NCI-H2196 treated with DMSO at 0.1 percent for 48 hours (cell line): ENCODE measurements around the gene MASTL.
A peak's percentile ranks its signal among the peaks of the same experiment; 100 is the strongest.
"Not testable (repeated sequence)": the region's sequence is repeated elsewhere in the genome, so short reads cannot be mapped to it uniquely, and the experiment has no call there.

Experiments
- DNase-seq: peaks from one replicate; lab custom pipeline; 2025; ENCODE audit not compliant: unreplicated experiment; lab: John Stamatoyannopoulos, UW

Gene MASTL

DNA sequence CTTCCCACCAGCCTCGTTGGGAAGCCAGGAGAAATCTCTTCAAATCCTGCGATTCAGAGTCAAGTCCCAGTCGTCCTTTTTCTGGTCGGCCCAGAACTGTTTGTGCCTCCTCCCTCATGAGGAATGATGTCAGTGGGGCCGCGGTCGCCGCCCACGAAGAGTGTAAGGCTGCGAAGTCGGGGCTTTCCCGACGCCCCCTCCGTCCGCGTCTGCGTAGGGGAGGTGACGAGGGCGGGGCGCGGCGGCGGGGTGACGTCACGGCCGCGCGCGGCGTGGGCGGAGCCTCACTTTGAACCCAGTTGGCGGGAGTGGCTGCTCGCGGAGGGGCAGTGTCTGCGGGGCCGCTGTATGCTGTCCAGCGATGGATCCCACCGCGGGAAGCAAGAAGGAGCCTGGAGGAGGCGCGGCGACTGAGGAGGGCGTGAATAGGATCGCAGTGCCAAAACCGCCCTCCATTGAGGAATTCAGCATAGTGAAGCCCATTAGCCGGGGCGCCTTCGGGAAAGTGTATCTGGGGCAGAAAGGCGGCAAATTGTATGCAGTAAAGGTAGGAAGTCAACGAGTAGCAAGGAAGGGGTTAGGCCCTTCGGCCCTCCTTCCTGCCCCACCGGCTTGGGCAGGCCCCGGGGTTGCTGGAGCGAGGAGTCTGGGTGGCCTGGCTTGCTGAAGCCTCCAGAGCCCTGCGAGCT lies at the start of gene MASTL:
MASTL (plus strand) TSS at position 287 of the 689 bp plus-strand sequence; CDS start at position 362, 75 bp downstream.
- peak; percentile 33 for DNase-seq

DNA sequence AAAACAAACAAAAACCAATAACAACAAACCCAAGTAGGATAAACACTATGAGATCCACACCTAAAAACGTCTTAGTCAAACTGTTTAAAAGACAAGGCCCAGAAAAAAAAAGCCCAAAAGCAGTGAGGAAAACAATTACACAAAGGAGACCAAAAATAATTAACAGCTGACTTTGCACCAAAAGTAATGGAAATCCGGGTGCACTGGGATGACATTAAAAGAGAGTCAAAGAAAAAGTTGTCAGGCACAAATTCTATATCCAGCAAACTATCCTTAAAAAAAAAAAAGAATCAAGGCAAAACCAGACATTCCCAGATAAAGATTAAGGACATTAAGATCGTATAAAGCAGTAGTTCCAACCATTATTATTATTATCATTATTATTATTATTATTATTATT lies 47.0 kb upstream of the MASTL start:
- no peak for DNase-seq

DNA sequence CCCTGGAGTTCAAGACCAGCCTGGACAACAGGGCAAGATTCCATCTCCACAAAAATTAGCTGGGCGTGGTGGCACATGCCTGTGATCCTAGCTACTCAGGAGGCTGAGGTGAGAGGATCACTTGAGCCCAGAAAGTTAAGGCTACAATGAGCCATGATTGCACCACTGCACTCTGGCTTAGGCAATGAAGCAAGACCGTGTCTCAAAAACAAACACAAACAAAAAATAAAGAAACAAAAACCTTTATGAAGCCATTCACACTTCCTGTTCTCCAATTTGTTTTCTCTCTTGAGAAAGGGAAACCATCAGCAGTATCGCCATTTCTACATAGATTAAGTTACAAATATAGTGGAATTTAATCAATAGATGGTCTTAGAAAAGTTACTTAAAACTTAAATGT lies 20.8 kb upstream of the MASTL start:
- DNase-seq, result no peak

DNA sequence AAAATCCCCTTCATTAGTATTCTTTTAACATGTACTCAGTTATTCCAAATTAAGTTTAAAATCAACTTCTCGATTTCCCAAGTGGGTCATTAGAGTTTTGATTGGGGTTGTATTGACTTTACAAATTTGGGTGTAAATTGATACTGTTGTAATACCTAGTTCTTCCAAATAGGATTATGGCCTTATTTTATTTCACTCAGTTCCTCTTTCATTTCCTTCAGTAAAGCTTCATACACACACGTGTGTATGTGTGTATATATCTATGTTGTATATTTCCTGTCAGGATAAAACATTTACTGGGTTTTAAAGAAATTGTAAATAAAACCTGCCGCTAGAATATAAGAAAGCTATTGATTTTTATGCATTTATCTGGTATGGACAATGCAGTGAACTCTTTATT lies 16.9 kb upstream of the MASTL start:
- DNase-seq, result no peak

DNA sequence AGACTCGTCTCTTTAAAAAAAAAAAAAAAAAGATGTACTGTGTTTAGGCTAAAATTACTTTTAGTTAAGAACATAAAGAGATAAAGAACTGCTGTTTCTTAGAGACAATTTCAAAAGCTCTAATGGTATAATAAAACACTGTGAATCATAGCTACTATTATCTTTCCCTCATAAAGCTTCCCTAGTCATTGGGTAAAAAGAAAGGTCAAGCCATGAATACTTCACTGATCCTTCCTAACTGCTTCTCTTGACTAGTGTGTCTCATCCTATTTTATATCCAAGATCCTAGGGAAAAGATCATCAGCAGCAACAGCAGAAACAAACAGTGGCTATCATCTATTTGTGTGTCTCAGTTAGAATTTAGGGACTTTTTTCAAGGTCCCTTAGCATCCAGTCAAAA lies 11.5 kb upstream of the MASTL start:
- no peak for DNase-seq

DNA sequence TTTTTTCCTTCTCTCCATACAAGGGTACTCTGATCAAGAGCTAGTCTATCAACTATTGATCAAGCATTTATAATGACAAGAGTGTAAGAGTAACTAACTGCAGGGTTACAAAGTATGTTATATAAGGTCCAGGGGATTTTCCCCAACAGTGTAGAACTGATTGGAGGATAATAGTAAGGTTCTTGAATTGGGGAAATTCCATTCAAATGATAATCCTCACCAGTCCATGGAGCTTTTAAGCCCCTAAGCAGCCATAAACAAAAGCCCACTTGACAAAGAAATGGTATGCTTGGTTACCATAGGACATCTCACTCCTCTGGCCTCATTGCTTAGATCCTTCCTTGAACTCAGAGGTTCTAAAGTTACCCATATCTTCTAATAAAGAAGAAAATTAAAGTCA lies 9.2 kb upstream of the MASTL start:
- DNase-seq, result no peak

DNA sequence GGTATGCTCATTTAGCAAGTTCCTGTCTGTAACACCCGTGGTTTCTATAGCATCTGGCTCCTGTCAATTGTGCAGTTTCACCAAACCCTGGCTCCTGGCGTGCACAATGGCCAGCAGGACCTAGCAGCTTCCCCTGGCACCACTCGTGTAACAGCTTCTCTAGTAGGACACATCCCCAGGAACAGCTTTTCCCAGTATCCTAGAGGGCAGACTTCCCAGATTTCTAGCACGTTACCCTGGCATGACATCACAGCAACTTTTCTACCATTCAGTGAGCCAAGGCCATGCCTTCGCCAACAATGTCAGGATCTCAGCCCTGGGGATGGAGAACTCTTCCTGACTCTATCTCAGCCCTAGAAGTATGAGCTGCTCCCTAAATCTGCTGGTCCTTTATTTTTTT lies 7.5 kb upstream of the MASTL start:
- no peak for DNase-seq

DNA sequence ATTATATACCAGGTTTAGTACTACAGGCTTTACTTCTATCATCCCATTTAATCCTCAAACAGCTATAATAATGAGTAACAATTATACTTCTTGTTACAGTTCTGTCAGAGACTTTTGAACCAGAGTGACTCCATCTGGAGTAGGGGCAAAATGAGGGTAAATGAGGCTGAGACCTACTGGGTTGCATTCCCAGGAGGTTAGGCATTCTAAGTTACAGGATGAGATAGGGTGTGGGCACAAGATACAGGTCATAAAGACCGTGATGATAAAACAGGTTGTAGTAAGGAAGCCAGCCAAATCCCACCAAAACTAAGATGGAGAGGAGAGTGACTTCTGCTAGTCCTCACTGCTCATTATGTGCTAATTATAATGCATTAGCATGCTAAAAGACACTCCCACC lies 4.9 kb upstream of the MASTL start:
- DNase-seq, result no peak

DNA sequence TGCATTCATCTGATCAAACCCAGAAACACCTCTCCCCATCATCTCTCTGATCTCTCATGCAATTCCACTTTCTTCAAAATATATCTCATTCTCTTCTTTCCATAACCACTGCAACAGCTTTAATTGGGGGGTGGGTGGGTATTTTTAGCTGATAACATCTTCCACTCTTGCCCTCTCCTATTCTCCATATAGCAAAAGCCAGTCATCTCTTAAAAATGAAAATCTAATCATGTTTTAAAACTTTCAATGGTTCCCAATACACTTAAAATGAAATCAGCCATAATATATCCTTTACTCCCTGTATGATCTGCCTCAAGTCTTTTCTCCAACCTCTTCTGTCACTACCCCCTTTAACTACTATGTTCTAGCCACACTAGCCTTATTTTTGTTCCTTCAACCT lies 2.5 kb upstream of the MASTL start:
- DNase-seq, result no peak

DNA sequence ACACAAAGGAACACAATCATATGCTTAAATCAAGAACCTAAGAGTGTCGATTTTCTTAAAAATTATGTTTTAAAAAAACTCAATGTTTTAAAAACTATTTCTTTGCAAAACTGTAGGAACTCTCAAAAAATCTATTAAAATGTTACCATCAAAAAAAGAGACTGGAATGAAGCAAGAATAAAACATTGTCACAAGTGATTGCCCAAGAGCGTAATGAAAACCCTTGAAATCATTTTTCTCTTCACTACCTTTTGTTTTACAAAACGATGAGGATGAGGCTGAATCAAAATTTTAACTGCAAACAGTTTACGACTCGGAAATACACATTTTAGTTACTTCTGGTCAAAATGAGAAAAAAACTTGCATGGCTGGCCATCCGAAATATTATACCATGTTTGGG lies 1.8 kb upstream of the MASTL start:
- no peak for DNase-seq

DNA sequence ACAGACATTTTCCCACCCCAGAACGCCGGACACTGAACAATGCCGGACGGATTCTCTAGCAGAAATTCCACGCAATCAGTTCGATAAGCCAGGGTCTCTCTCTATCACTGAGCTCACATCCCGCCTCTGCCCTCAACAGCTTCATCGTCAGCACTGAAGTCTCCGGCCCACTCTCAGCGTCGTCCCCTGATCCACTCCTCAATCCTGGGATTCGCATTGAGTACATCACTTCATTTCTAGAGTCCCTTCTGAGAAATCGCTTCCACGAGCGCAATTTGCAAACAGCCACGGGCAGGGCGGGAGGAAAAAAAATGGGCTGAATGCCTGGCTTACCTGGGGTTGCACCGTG lies 1.3 kb upstream of the MASTL start:
- no peak for DNase-seq

DNA sequence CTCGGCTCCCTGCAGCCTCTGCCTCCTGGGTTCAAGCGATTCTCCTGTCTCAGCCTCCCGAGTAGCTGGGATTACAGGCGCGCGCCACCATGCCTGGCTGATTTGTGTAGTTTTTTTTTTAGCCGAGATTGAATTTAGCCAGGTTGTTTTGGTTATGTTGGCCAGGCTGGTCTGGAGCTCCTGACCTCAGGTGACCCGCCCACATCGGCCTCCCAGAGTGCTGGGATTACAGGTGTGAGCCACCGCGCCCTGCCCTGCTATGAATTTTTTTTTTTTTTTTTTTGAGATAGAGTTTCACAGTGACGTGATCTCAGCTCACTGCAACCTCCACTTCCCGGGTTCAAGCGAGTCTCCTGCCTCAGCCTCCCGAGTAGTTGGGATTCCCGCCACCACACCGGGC lies 1.4 kb downstream of the MASTL start:
- not testable (repeated sequence) for DNase-seq

DNA sequence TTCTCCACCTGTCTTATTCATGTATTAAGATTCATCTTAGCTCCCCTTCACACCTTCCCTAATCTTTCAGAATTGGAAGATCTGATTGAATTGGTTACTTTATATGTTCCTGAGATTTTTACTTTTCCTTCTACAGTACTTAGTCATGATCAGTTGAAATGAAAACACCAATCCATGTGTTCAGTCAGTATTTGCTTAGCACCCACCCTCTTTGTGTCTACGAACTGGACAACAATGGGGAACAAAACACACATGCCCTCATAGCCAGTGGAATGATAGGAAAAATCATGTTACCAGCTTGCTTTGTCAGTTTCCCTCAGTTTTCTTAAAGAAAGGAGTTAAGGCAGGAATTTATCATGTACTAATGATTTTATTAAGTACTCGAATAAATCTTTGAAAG lies 2.0 kb downstream of the MASTL start:
- no peak for DNase-seq

DNA sequence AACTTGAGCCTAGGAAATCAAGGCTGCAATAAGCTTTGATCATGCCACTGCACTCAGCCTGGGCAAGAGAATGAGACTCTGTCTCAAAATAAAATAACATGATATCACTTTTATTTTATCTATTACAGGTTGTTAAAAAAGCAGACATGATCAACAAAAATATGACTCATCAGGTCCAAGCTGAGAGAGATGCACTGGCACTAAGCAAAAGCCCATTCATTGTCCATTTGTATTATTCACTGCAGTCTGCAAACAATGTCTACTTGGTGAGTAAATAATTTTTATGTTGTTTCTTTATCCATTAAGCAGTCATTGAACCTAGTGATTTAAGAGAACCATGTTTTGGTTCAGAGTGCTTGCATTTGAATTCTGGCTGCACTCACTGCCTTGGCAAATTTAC lies 3.3 kb downstream of the MASTL start:
- DNase-seq, result peak; percentile 4

DNA sequence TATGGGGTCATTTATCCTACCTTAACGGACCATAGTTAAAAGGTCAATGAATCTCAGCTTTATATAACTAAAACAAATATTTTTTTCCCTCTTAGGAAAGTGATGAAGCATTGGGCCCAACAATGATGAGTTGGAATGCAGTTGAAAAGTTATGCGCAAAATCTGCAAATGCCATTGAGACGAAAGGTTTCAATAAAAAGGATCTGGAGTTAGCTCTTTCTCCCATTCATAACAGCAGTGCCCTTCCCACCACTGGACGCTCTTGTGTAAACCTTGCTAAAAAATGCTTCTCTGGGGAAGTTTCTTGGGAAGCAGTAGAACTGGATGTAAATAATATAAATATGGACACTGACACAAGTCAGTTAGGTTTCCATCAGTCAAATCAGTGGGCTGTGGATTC lies 14.7 kb downstream of the MASTL start:
- DNase-seq, result no peak

DNA sequence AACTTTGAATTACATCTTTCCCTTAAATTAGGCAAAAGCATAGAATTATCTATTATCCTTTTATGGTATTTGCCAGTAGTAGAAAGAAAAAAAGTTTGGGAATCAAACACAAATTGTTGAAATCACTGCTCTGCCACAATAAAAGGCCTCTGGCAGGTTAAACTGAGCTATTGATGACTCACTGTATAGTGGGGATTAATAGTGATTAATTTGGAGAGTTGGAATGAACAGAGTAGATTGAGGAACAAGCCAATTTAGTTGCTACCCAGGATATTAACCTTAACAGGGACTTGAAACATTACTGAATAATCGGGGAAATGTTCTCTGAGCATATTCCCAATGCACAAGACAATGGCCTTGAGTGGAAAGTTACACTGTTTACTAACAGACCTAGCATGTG lies 33.1 kb downstream of the MASTL start:
- no peak for DNase-seq

DNA sequence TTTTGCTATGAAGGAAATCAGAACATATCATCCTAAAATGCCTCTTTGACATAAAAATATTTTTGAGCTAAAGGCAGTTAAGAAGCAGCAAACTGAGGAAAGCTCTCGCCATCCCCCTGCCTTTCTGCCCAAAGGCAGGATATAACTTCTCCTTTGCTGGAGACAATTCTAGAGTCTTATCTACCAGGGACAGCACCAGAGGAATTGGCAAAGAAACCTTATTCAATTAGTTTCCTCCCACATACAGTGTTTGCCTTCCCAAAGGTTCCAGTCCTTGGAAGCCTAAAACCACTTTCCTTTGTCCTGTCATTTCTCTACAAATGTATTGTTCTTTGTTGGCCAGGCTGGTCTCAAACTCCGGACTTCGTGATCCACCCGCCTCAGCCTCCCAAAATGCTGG lies 33.7 kb downstream of the MASTL start:
- no peak for DNase-seq

DNA sequence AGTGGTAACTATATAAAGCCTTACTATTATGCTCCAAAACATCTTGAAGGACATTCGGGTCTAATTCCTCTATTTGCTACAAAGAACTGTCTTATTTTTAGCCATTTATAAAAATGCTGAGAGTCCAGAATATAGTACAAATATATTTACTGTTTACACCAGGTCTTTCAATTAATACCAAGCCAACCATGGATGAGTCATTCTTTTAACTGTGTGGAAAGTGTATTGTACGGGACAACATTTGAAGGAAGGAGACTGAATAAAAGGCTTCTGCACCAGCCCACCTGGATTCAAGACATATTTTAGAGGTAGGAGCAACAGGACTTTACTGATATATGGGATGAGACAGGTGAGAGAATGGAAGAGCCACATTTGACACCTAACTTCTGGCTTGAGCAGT lies 35.4 kb downstream of the MASTL start:
- DNase-seq, result no peak

DNA sequence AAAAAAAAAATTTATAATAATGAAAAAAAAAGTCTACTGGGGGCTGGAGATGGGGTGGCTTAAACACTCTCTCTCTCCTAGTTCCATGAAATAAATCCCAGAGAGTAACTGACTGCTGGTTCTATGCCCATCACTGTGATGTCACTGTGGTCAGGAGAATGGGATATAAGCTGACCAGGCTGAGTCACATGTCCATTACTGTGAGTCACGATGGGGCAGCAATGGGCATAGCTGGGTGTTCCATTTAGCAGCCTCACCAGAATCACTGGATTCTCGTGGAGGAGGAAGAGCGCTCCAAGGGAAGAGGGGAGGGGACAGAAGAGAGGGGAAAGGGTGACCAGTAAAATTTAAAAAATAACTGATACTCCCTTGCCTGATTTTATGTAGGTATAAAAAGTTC lies 37.1 kb downstream of the MASTL start:
- no peak for DNase-seq

DNA sequence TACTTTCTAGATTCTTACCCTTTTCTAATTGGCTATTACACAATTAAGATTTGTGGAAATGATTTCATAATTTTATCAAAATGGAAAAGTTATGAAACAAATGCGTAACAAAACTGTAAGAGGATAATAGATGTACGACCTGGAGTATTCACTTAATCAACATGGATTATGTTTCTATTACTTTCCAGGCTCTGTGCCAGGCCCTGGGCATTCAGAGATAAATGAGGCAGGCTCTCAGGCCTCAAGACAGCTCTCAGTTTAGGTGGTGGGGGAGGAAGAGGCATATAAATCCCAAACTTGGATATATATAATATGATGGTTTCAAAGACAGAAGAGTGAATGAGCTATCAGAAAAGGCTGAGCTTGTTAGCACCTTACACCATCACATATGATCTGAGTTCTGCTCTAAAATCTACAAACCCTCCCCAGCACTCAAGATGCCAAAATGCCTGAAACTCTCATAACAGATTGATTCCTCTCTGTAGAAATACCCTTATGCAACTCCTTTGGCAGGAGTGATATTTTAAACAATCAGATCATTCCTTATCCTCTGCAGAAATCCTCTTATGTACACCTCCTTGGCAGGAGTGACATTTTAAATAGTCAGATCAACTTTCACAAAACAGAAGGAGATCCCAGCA lies 42.9 kb downstream of the MASTL start:
- DNase-seq, result no peak

DNA sequence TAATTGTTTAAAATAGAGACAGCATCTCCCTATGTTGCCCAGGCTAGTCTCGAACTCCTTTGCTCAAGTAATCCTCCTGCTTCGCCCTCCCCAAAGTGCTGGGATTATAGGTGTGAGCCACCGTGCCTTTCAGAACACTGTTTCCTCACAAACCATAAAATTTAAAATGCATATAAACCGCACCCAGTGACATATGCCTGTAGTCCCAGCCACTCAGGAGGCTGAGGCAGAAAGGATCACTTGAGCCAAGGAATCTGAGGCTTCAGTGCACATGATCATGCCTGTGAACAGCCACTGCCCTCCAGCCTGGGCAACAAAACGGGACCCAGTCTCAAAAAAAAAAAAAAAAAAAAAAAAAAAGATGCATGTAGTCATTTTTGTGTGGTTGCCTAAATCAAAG lies 48.7 kb downstream of the MASTL start:
- DNase-seq, result no peak

DNA sequence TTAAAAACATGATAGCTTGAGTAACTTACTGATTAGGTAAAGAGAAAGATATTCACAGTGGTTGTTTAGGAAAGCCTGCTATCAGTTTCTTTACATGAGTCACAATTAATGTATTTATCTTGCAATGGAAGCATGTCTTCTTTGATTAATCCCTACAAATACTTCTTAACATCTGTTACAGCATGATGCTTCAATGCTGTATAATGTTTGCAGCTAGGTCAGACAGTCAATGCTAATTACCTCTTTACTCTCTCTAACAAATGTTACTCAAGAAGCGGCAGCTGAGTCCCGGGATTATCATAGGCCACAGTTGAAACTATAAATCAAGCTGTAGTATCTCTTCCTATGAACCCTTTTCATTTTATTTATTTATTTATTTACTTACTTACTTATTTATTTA lies 52.2 kb downstream of the MASTL start:
- DNase-seq, result no peak

DNA sequence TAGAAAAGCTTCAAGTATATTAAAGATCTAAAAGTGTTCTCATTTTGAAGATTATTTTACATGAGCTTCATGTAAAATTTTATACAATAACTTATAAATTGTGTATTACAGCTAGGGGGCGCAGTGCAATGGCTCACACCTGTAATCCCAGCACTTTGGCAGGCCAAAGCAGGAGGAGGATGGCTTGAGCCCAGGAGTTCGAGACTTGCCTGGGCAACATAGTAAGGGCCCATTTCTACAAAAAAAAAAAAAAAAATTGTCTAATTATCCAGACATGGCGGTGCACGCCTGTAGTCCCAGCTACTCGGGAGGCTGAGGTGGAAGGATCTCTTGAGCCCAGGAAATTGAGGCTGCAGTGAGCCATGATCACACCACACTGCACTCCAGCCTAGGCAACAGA lies 68.8 kb downstream of the MASTL start:
- DNase-seq, result no peak
